SK-N-SH (cell line): ENCODE data around the gene SCAMP3. TPM values are rescaled to one million over a fixed set of nuclear protein-coding genes. Genes with fewer than 3 reads are reported as not detected.
A peak's percentile ranks its signal among the peaks of the same experiment; 100 is the strongest.

Source experiments
- CTCF ChIA-PET: fragments of 300-600, 350-600 bp; formaldehyde crosslinking; extraction: SDS; loops from one replicate; lab custom pipeline; 2021; lab: Yijun Ruan, JAX
- POLR2A ChIA-PET: fragments of 350-600 bp; sonication (Branson Sonifier 250); formaldehyde crosslinking; extraction: SDS; loops from one replicate; lab custom pipeline; 2020; ENCODE audit warnings: antibody characterized with exemption, inconsistent platforms; lab: Yijun Ruan, JAX
- DNase-seq: peaks from one replicate; pipeline ENCODE4 v3.0.0; 2012
- H2AFZ ChIP-seq: fragments of 200-600 bp; sonication (generic); 2 replicates; pipeline ENCODE4 v1.8.1; 2016; ENCODE audit warnings: antibody characterized with exemption, mild to moderate bottlenecking, low read depth
- H3F3A ChIP-seq: fragments of 200-600 bp; sonication (generic); replicated peaks from 2 replicates; pipeline ENCODE3; 2016; ENCODE audit warnings: antibody characterized with exemption, mild to moderate bottlenecking; ENCODE audit not compliant: insufficient read depth
- H3K27ac ChIP-seq, 2 experiments: fragments of 200-500 bp in 1 of 2; fragments of 200-600 bp in 1 of 2; sonication (Bioruptor generic) in 1 of 2; sonication (generic), shearing (Covaris generic) in 1 of 2; 2 replicates each; pipeline versions ENCODE4 v1.5.1 to v1.6.1; 2014 to 2016; ENCODE audit warnings: low read depth in 2 of 2, inconsistent platforms in 1 of 2, low read length in 1 of 2, mild to moderate bottlenecking in 1 of 2, mixed read lengths in 1 of 2
- H3K27me3 ChIP-seq: fragments of 200-600 bp; sonication (generic), shearing (Covaris generic); 2 replicates; pipeline ENCODE4 v1.6.1; 2016; ENCODE audit warnings: mixed run types; ENCODE audit not compliant: insufficient read depth
- H3K36me3 ChIP-seq, 2 experiments: fragments of 200-500 bp in 1 of 2; fragments of 200-600 bp in 1 of 2; sonication (Bioruptor generic) in 1 of 2; sonication (generic) in 1 of 2; replicated peaks in 1 of 2; 2 replicates each; pipeline versions ENCODE3 to v1.5.1; 2014 to 2016; ENCODE audit warnings: low read length in 1 of 2, mild to moderate bottlenecking in 1 of 2; ENCODE audit not compliant: insufficient read depth in 2 of 2, control insufficient read depth in 1 of 2
- H3K4me1 ChIP-seq, 2 experiments: fragments of 200-500 bp in 1 of 2; fragments of 200-600 bp in 1 of 2; sonication (Bioruptor generic) in 1 of 2; sonication (generic), shearing (Covaris generic) in 1 of 2; 2 replicates each; pipeline versions ENCODE4 v1.5.1 to v1.6.1; 2014 to 2016; ENCODE audit warnings: low read depth in 1 of 2, low read length in 1 of 2, mixed run types in 1 of 2; ENCODE audit not compliant: insufficient read depth in 2 of 2, control insufficient read depth in 1 of 2
- H3K4me2 ChIP-seq: fragments of 200-600 bp; sonication (generic), shearing (Covaris generic); 2 replicates; pipeline ENCODE4 v1.6.1; 2017; ENCODE audit warnings: mixed run types
- H3K4me3 ChIP-seq, 2 experiments: fragments of 200-500 bp in 1 of 2; fragments of 200-600 bp in 1 of 2; sonication (Bioruptor generic) in 1 of 2; sonication (generic), shearing (Covaris generic) in 1 of 2; 2 replicates each; pipeline versions ENCODE4 v1.5.1 to v1.8.1; 2014 to 2016; ENCODE audit warnings: low read depth in 2 of 2, inconsistent platforms in 1 of 2, low read length in 1 of 2, mild to moderate bottlenecking in 1 of 2, mixed read lengths in 1 of 2, moderate library complexity in 1 of 2
- H3K79me2 ChIP-seq: fragments of 200-600 bp; sonication (generic); 2 replicates; pipeline ENCODE4 v1.8.1; 2017; ENCODE audit warnings: mild to moderate bottlenecking; ENCODE audit not compliant: insufficient read depth
- H3K9ac ChIP-seq: fragments of 200-600 bp; sonication (generic); 2 replicates; pipeline ENCODE4 v1.6.1; 2017; ENCODE audit warnings: mixed run types
- H3K9me2 ChIP-seq: fragments of 200-600 bp; sonication (generic); 2 replicates; pipeline ENCODE4 v1.6.1; 2017; ENCODE audit warnings: mixed run types
- H3K9me3 ChIP-seq: fragments of 200-600 bp; sonication (generic); 2 replicates; pipeline ENCODE4 v1.6.1; 2017; ENCODE audit warnings: mixed run types, mild to moderate bottlenecking, moderate library complexity
- H4K20me1 ChIP-seq: fragments of 200-600 bp; sonication (generic); 2 replicates; pipeline ENCODE4 v1.6.1; 2017; ENCODE audit warnings: mild to moderate bottlenecking, mixed run types; ENCODE audit not compliant: insufficient read depth
- CHD2 ChIP-seq: fragments of 150-350 bp; IDR thresholded peaks from 2 replicates; pipeline ENCODE4 v1.6.1; 2018; ENCODE audit warnings: low read length; ENCODE audit not compliant: partially characterized antibody
- CTCF ChIP-seq: fragments of 200-600 bp; sonication (generic); IDR thresholded peaks from 2 replicates; pipeline ENCODE4 v1.6.1; 2017; ENCODE audit warnings: antibody characterized with exemption, mild to moderate bottlenecking, moderate library complexity
- ELF1 ChIP-seq: IDR thresholded peaks from 2 replicates; pipeline ENCODE4 v1.4.0; 2012
- EP300 ChIP-seq, 2 experiments: IDR thresholded peaks; 2 replicates each; pipeline versions ENCODE4 v1.4.0 to v1.6.1; 2012; ENCODE audit warnings: borderline replicate concordance in 1 of 2, low read depth in 1 of 2, low read length in 1 of 2
- FOXJ3 ChIP-seq: sonication (generic); formaldehyde crosslinking; IDR thresholded peaks from 2 replicates; pipeline ENCODE4 v1.5.1; 2020; ENCODE audit warnings: mild to moderate bottlenecking, missing genetic modification reagents
- FOXM1 ChIP-seq: IDR thresholded peaks from 2 replicates; pipeline ENCODE4 v1.4.0; 2012; ENCODE audit warnings: low read depth, mild to moderate bottlenecking
- GABPA ChIP-seq: IDR thresholded peaks from 2 replicates; pipeline ENCODE4 v1.4.0; 2012; ENCODE audit warnings: low read depth, mild to moderate bottlenecking
- JUND ChIP-seq: IDR thresholded peaks from 2 replicates; pipeline ENCODE4 v1.4.0; 2012
- MEF2A ChIP-seq: IDR thresholded peaks from 2 replicates; pipeline ENCODE4 v1.4.0; 2012; ENCODE audit warnings: low read depth, borderline replicate concordance
- MXI1 ChIP-seq: IDR thresholded peaks from 2 replicates; pipeline ENCODE4 v1.6.1; 2012; ENCODE audit warnings: mild to moderate bottlenecking, low read depth, low read length, improper control_type of control experiment
- NFIC ChIP-seq: IDR thresholded peaks from 2 replicates; pipeline ENCODE4 v1.4.0; 2012; ENCODE audit warnings: borderline replicate concordance
- PBX3 ChIP-seq: IDR thresholded peaks from 2 replicates; pipeline ENCODE4; 2012
- POLR2AphosphoS5 ChIP-seq: IDR thresholded peaks from 2 replicates; pipeline ENCODE4 v1.6.1; 2012; ENCODE audit warnings: low read depth, low read length
- RAD21 ChIP-seq: IDR thresholded peaks from 2 replicates; pipeline ENCODE4 v1.6.1; 2012; ENCODE audit warnings: mild to moderate bottlenecking, low read length
- RCOR1 ChIP-seq: fragments of 150-350 bp; IDR thresholded peaks from 2 replicates; pipeline ENCODE4 v1.6.1; 2017; ENCODE audit warnings: antibody characterized with exemption, low read length
- RFX5 ChIP-seq: IDR thresholded peaks from 2 replicates; pipeline ENCODE4 v1.6.1; 2012; ENCODE audit warnings: mild to moderate bottlenecking, improper control_type of control experiment, low read length
- SIN3A ChIP-seq: IDR thresholded peaks from 2 replicates; pipeline ENCODE4 v1.6.1; 2012; ENCODE audit warnings: low read depth, mild to moderate bottlenecking, low read length, moderate library complexity, borderline replicate concordance
- SMC3 ChIP-seq: IDR thresholded peaks from 2 replicates; pipeline ENCODE4 v1.6.1; 2012; ENCODE audit warnings: low read depth, low read length, improper control_type of control experiment
- TAF1 ChIP-seq: IDR thresholded peaks from 2 replicates; pipeline ENCODE4 v1.6.1; 2012; ENCODE audit warnings: low read depth, mild to moderate bottlenecking, low read length, moderate library complexity, borderline replicate concordance
- TCF12 ChIP-seq: IDR thresholded peaks from 2 replicates; pipeline ENCODE4 v1.4.0; 2012
- USF1 ChIP-seq: IDR thresholded peaks from 2 replicates; pipeline ENCODE4 v1.4.0; 2012; ENCODE audit warnings: low read depth, borderline replicate concordance
- USF2 ChIP-seq: fragments of 150-350 bp; IDR thresholded peaks from 2 replicates; pipeline ENCODE4 v1.6.1; 2017; ENCODE audit warnings: antibody characterized with exemption, low read length, low read depth, borderline replicate concordance
- YY1 ChIP-seq: IDR thresholded peaks from 2 replicates; pipeline ENCODE4 v1.4.0; 2012; ENCODE audit warnings: low read depth, mild to moderate bottlenecking
- ZBTB33 ChIP-seq: IDR thresholded peaks from 2 replicates; pipeline ENCODE4 v1.4.0; 2012; ENCODE audit warnings: low read depth, borderline replicate concordance
- WGBS: methylation state at CpG from one replicate; pipeline ENCODE4 v1.1.6; 2017; ENCODE audit warnings: low lambda C conversion rate; 5-methylcytosine and 5-hydroxymethylcytosine counted together
- polyA plus RNA-seq, 3 experiments: library from polyadenylated mRNA; depleted of rRNA; stranded (reverse); fragments of >200 nt; gene quantifications; 2 replicates each; pipeline ENCODE4 v1.2.3, GENCODE V29; 2012

Gene SCAMP3
- polyA plus RNA-seq, 1 of the 3 experiments (the other 2 are of a cell fraction) = 193 TPM

- H3K79me2 ChIP-seq = peaks cover 28% of the 10 kb centered on the region
- POLR2A ChIA-PET = interaction anchor here (0.6 to 1.5 kb wide), 2 partner anchors 14 to 1067 kb away, joined by 4 read pairs; partner anchors contain the start of gene ENTREP3
- peaks cover 0 to 4% of the 10 kb centered on the region in 2 experiments for H3K36me3 ChIP-seq
- H3K27ac ChIP-seq = peak overlapping the region; percentile 13 to 69; a peak in 3 of 4 replicates
- H3K9me2 ChIP-seq = no peaks in the 10 kb centered on the region
- H3F3A ChIP-seq = peaks cover 24% of the 10 kb centered on the region
- H3K4me2 ChIP-seq = peak overlapping the region; percentile 79
- DNase-seq = peak; percentile 82
- CTCF ChIA-PET = interaction anchor here (1.0 to 4.2 kb wide), 5 partner anchors 10 to 66 kb away, joined by 3 to 29 read pairs (median 3); partner anchors contain the start of gene THBS3
- WGBS = 13% methylated on average over 4 of the region's 4 CpGs
- H3K27me3 ChIP-seq = no peaks in the 10 kb centered on the region
- peak overlapping the region; percentile 70; the same call in 1 of the 2 replicates for H3K9ac ChIP-seq
- peak overlapping the region; percentile 51 to 68 for H3K4me3 ChIP-seq
- H2AFZ ChIP-seq = peak overlapping the region; percentile 78
- peaks cover 0 to 24% of the 10 kb centered on the region in 2 experiments; a peak in 3 of 4 replicates for H3K4me1 ChIP-seq
- H4K20me1 ChIP-seq = no peaks in the 10 kb centered on the region
- no peaks in the 10 kb centered on the region for H3K9me3 ChIP-seq
- peak; percentile 52; the same call in 1 of the 2 replicates for TF ChIP-seq TAF1
- TF ChIP-seq RAD21 = no peak
- peak; percentile 84 for TF ChIP-seq CHD2
- TF ChIP-seq POLR2AphosphoS5 = peak; percentile 66; the same call in 1 of the 2 replicates
- TF ChIP-seq NFIC = no peak
- TF ChIP-seq EP300 (IDR thresholded peaks at IDR 0.05; ENCODE audit: borderline replicate concordance in 1 of 2, low read depth in 1 of 2, low read length in 1 of 2) = peak in 1 of 2 experiments; percentile 20; a peak in 1 of 4 replicates
- TF ChIP-seq PBX3 = no peak; the same call in 1 of the 2 replicates
- TF ChIP-seq USF1 = peak; percentile 100
- TF ChIP-seq MEF2A = no peak
- peak; percentile 62; the same call in 1 of the 2 replicates for TF ChIP-seq ZBTB33
- no peak for TF ChIP-seq FOXJ3 (CRISPR knock-in tag)
- TF ChIP-seq FOXM1 = no peak
- TF ChIP-seq GABPA = peak; percentile 68
- TF ChIP-seq RCOR1 = peak; percentile 61; the same call in 1 of the 2 replicates
- TF ChIP-seq SMC3 = no peak
- peak; percentile 73; the same call in 1 of the 2 replicates for TF ChIP-seq MXI1
- TF ChIP-seq ELF1 = peak; percentile 99
- peak; percentile 98 for TF ChIP-seq YY1
- TF ChIP-seq CTCF = no peak
- no peak for TF ChIP-seq JUND
- TF ChIP-seq USF2 = peak; percentile 98
- peak; percentile 95 for TF ChIP-seq SIN3A
- no peak for TF ChIP-seq RFX5
- TF ChIP-seq TCF12 = peak; percentile 81
Measured at GRCh38 chr1:155241069-155241679, 21.0 kb downstream of the SCAMP3 start.
